Mesenteric fat pad (tissue), 1 donor: ENCODE measurements around the gene AARSD1. TPM values are rescaled to one million over a fixed set of nuclear protein-coding genes. Genes with fewer than 3 reads are reported as not detected.
"Not testable (repeated sequence)": the region's sequence is repeated elsewhere in the genome, so short reads cannot be mapped to it uniquely, and the experiment has no call there.

ENCODE experiments used
- DNase-seq: peaks from one replicate; pipeline ENCODE4 v3.0.0-alpha.2; 2020; ENCODE audit warnings: low spot score
- long read RNA-seq: library from polyadenylated mRNA; unstranded; transcript quantifications from one replicate; pipeline ENCODE4 v2.0.0, GENCODE V29; 2020
- total RNA-seq: library from RNA; stranded (reverse); fragmentation: NEBNext Ultra II Directional; extraction: Animal tissue kit (Norgen Biotek cat#: 25700); gene quantifications from one replicate; pipeline ENCODE4 v1.2.1, GENCODE V29; 2021
- donor health status: DM: yes; HTN: yes; CAD: no.

AARSD1 gene
- total RNA-seq, result 39.2 TPM
- long read RNA-seq, transcript AARSD1-202 (12 exons, 1,322 nt), result major isoform, 41 of 62 reads
- long read RNA-seq, partial matches to known transcripts, result 5 of 62 reads
- long read RNA-seq, other reads (novel, unspliced or antisense), result 14 of 62 reads

- peak; percentile 95 for DNase-seq
Measured at GRCh38 chr17:42964161-42964932, at the start of gene AARSD1. TSS of gene AARSD1 (minus strand) at chr17:42964454. CDS start at chr17:42964440, 14 bp downstream.

- DNase-seq, result no peak
Measured at GRCh38 chr17:43013296-43013695, 49.0 kb upstream of the AARSD1 start.

- no peak for DNase-seq
Measured at GRCh38 chr17:43011728-43012472, 47.6 kb upstream of the AARSD1 start.

GRCh38 chr17:43010667-43011308, 46.5 kb upstream of the AARSD1 start:
- DNase-seq, result no peak

GRCh38 chr17:43006639-43007551, 42.6 kb upstream of the AARSD1 start, which contains the start of gene IFI35:
TSS of gene IFI35 (plus strand) at chr17:43006784. CDS start at chr17:43006948, 164 bp downstream.
- peak; percentile 94 for DNase-seq

GRCh38 chr17:43003542-43004172, 39.4 kb upstream of the AARSD1 start:
- no peak for DNase-seq

- DNase-seq, result not testable (repeated sequence)
Measured at GRCh38 chr17:43000894-43001293, 36.6 kb upstream of the AARSD1 start.

- no peak for DNase-seq
Measured at GRCh38 chr17:42999003-42999525, 34.8 kb upstream of the AARSD1 start.

GRCh38 chr17:42997984-42998938, 34.0 kb upstream of the AARSD1 start, which contains the start of gene RPL27:
TSS of gene RPL27 (plus strand) at chr17:42998419. CDS start at chr17:42998751, 332 bp downstream.
- peak; percentile 97 for DNase-seq

GRCh38 chr17:42997390-42997983, 33.2 kb upstream of the AARSD1 start:
- no peak for DNase-seq

GRCh38 chr17:42993913-42994312, 29.7 kb upstream of the AARSD1 start:
- DNase-seq, result not testable (repeated sequence)

GRCh38 chr17:42992872-42993271, 28.6 kb upstream of the AARSD1 start:
- DNase-seq, result no peak

GRCh38 chr17:42991471-42991870, 27.2 kb upstream of the AARSD1 start:
- peak; percentile 69 for DNase-seq

- DNase-seq, result peak; percentile 68
Measured at GRCh38 chr17:42989726-42990652, 25.7 kb upstream of the AARSD1 start.

- DNase-seq, result peak; percentile 43
Measured at GRCh38 chr17:42989141-42989540, 24.9 kb upstream of the AARSD1 start.

GRCh38 chr17:42985225-42985624, 21.0 kb upstream of the AARSD1 start:
- DNase-seq, result no peak

GRCh38 chr17:42982266-42982665, 18.0 kb upstream of the AARSD1 start:
- DNase-seq, result peak; percentile 2
